SJCRH30 (cell line): ENCODE measurements around the gene CAMKK2. TPM values are rescaled to one million over a fixed set of nuclear protein-coding genes. Genes with fewer than 3 reads are reported as not detected.

Experiments
- DNase-seq, 2 experiments: peaks; one replicate each; pipeline ENCODE4 v3.0.0-alpha.2; 2015 to 2020
- H3K27ac ChIP-seq: fragments of 250-450 bp; sonication (Bioruptor Pico); 2 replicates; pipeline ENCODE4 v1.5.1; 2020; ENCODE audit warnings: mild to moderate bottlenecking, moderate library complexity
- H3K27me3 ChIP-seq: fragments of 250-450 bp; sonication (Bioruptor Pico); 2 replicates; pipeline ENCODE4 v1.5.1; 2020; ENCODE audit warnings: mild to moderate bottlenecking, moderate library complexity
- H3K36me3 ChIP-seq: fragments of 250-450 bp; sonication (Bioruptor Pico); 2 replicates; pipeline ENCODE4 v1.5.1; 2020; ENCODE audit warnings: mild to moderate bottlenecking, moderate library complexity
- H3K4me1 ChIP-seq: fragments of 250-450 bp; sonication (Bioruptor Pico); 2 replicates; pipeline ENCODE4 v1.5.1; 2020; ENCODE audit warnings: mild to moderate bottlenecking, moderate library complexity
- H3K4me3 ChIP-seq: fragments of 250-450 bp; sonication (Bioruptor Pico); 2 replicates; pipeline ENCODE4 v1.5.1; 2020; ENCODE audit warnings: mild to moderate bottlenecking, moderate library complexity
- H3K9me3 ChIP-seq: fragments of 250-450 bp; sonication (Bioruptor Pico); replicated peaks from 2 replicates; pipeline ENCODE4 v1.5.1; 2020; ENCODE audit warnings: mild to moderate bottlenecking, moderate library complexity
- total RNA-seq: library from RNA; depleted of rRNA; stranded (reverse); fragments of >200 nt; shearing (Covaris generic); gene quantifications from 2 replicates; pipeline ENCODE4 v1.2.3, GENCODE V29; 2014; rRNA removed

CAMKK2 gene
- 7.8 and 9.7 TPM in 2 replicates for total RNA-seq

DNA sequence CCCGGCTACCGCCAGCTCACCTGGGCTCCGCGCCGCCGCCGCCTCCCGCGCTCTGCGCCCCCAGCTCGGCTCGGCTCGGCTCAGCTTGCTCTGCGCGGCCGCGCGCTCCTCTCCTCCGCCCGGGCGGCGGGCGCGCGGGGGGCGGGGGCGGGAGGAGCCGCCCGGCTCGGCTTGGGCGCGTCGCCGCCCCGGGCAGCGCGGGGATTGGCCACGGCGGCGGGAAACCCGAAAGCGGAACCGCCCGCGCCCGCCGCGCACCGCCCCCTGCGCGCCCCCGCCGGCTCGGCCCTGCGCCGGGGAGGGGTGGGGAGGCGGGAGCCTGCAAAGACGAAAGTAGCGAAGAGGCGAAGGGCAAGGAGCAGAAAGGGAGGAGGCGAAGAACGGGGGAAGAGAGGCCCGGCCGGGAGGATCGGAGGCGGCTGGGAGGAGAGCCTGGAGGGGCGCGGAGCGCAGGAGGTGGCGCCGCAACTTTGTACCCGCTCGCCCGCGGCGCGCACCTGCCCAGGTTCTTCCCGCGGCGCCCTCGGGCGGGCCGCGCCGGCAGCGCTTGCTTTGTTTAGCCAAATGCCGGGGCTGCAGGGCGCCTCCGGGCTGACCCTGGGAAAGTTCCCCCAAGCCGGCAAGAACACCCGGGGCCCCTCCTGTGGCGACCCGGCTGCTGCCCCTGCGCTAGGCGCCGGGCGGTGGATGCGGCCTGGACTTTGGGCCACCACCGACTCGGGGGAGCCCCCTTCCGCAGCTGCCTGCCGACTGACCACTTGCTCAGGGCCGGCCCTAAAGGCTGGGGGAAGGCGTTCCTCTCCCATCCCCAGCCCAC is at the start of gene CAMKK2:
Gene CAMKK2 (minus strand): TSS at position 92 of the 817 bp plus-strand sequence. CDS start 22,183 bp downstream, outside the sequence.
- DNase-seq: peak; percentile 76 to 83
- Histone ChIP-seq H3K27ac (peak within 1 kb of the TSS; percentile 51), H3K36me3 (no peaks in the 10 kb centered on the region), H3K4me3 (peak within 1 kb of the TSS; percentile 88), H3K27me3 (no peaks in the 10 kb centered on the region), H3K4me1 (no peaks in the 10 kb centered on the region), H3K9me3 (no peaks in the 10 kb centered on the region)

DNA sequence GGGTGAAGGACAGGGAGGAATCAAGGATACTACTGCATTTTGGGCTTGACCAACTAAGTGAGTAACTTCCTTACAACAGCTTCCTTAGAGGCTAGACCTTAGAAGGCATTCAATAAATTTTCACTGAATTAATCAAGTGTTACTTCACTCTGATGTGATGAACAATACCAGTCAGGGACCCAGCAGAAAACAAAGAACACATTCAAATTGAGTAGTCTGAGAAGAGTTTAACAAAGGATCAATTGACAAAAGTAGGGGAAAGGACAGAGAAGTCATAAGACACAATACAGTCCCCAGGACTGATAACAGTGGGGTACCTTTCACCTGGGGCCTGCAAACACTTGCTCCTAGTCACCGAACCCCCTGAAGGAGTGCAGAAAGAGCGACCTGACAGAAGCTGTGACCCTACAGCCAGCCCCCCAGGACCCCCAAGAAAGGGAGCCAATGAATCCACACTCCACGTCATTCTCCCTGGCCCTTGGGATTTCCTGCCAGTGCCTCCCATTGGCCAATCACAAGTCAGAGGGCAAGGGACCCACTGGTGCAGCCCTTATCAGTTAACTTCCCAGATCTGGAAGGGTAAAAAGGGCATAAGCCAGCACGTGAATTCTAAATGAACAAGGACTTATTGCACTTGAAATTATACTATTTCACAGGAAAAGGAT is 48.8 kb upstream of the CAMKK2 start:
- Histone ChIP-seq H3K27ac (no peak overlapping the region), H3K27me3 (no peaks in the 10 kb centered on the region), H3K9me3 (no peaks in the 10 kb centered on the region), H3K36me3 (peaks cover 31% of the 10 kb centered on the region), H3K4me1 (no peaks in the 10 kb centered on the region), H3K4me3 (no peak overlapping the region)
- no peak for DNase-seq

DNA sequence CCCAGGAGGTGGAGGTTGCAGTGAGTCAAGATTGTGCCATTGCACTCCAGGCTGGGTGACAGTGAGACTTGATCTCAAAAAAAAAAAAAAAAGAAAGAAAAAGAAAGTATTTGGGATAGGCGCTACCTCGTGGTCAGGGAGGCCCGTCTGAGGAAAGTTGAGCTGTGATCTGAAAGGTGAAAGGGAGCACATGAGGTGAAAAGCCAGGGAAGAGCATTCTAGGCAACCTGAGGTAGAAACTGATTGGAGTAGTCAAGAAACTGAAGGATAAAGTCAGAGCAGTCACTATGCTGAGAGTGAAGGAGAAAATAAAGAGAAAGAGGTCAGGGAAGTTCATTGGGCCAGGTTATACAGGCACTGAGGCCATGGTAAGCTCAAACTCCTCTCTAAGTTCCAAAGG is 48.0 kb upstream of the CAMKK2 start:
- Histone ChIP-seq H3K27ac (no peak overlapping the region), H3K27me3 (no peaks in the 10 kb centered on the region), H3K4me3 (no peak overlapping the region), H3K4me1 (no peaks in the 10 kb centered on the region), H3K36me3 (peaks cover 31% of the 10 kb centered on the region), H3K9me3 (no peaks in the 10 kb centered on the region)
- no peak for DNase-seq

DNA sequence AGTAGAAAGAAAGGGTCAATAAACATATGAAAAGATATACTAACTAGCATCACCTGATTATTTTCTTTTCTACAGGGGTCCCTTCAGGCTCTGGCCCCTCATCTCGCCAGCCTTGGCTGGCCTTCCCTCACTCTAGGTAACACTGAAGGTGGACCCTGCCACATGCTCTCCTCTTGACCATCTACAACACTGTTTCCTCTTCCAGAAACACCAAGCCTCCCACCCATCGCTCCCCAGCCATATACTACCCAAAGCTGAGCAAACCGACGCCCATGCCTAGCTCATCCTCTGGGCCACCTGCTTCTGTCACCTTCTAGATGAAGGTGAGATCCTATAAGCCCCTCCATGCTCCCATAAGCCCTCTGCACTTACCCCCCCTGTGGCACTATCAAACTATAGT is 40.9 kb upstream of the CAMKK2 start:
- H3K9me3 ChIP-seq: no peaks in the 10 kb centered on the region
- peaks cover 36% of the 10 kb centered on the region for H3K36me3 ChIP-seq
- no peaks in the 10 kb centered on the region for H3K4me1 ChIP-seq
- no peak overlapping the region for H3K4me3 ChIP-seq
- H3K27ac ChIP-seq: no peak overlapping the region
- H3K27me3 ChIP-seq: no peaks in the 10 kb centered on the region
- DNase-seq: no peak

DNA sequence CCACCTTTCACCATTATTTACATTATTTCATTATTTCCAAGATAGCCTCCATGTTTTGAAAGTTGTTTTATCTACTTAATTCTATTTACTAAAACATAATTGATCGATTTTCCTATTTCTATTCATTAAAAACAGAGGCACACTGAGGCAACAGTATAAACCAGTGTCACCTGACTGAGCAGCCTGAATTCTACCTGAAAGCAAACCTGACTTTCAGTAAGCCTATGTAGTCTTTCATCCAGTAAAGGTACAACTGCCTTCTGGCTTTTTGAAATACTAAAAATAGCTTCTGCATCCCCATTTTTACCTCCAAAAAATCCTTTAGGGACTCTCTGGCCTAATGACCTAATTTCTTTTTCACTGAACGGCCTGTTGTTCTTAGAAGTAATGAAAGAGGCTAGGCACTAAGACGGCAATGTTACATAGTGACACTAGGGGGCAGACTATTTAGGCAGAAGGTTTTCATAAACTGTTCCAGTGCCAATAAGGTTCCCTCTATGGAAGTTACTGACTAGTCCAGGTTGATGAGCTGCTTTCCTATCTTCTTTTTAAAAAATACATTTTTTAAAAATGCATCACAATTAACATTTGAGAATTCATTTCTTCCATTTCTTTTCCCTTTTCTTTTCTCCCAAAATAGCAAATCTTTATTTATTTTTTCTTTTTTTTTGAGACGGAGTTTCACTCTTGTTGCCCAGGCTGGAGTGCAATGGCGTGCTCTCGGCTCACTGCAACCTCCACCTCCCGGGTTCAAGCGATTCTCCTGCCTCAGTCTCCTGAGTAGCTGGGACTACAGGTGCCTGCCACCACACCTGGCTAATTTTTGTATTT is 38.2 kb upstream of the CAMKK2 start:
- no peaks in the 10 kb centered on the region for H3K27me3 ChIP-seq
- H3K4me3 ChIP-seq: no peak overlapping the region
- peaks cover 44% of the 10 kb centered on the region for H3K36me3 ChIP-seq
- no peaks in the 10 kb centered on the region for H3K4me1 ChIP-seq
- no peak overlapping the region for H3K27ac ChIP-seq
- DNase-seq: peak; percentile 28 to 75
- no peaks in the 10 kb centered on the region for H3K9me3 ChIP-seq

DNA sequence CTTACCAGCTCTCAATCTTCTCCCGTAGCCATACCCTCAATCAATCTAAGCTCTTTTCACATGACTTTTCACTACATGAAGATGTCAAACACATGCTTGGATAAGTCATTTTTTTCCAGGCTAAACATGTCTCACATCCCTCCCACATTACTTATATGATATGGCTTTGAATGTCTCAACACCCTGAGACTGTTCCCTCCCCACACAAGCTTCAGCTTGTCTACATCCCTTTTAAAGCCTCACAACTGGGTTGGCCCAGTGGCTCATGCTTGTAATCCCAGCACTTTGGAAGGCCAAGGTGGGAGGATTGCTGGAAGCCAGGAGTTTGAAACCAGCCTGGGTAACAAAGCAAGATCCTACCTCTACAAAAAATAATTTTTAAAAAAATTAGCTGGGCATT is 37.2 kb upstream of the CAMKK2 start:
- H3K27me3 ChIP-seq: no peaks in the 10 kb centered on the region
- no peak for DNase-seq
- no peak overlapping the region for H3K27ac ChIP-seq
- no peaks in the 10 kb centered on the region for H3K9me3 ChIP-seq
- H3K4me1 ChIP-seq: no peaks in the 10 kb centered on the region
- H3K36me3 ChIP-seq: peaks cover 51% of the 10 kb centered on the region
- H3K4me3 ChIP-seq: no peak overlapping the region

DNA sequence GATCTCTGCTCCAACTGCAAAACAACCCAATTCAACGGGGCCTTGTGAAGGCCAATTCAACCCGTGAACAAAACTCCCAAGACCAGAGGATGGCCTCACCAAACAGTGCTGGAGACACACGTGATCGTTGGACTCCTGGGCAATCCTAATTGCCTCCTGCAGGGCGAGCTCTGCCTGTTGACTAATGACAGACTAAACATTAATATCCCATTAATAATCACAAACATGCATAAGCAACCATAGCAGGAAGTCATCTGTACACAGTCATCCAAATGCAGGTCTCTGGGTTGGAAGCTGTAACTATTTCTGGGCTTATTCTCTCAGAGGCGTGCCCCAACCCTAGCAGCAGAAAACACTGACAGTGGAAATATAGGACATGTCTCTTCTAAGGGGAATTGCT is 34.7 kb upstream of the CAMKK2 start:
- Histone ChIP-seq H3K4me1 (no peaks in the 10 kb centered on the region), H3K27me3 (no peaks in the 10 kb centered on the region), H3K9me3 (no peaks in the 10 kb centered on the region), H3K27ac (no peak overlapping the region), H3K36me3 (peaks cover 70% of the 10 kb centered on the region), H3K4me3 (no peak overlapping the region)
- DNase-seq: no peak

DNA sequence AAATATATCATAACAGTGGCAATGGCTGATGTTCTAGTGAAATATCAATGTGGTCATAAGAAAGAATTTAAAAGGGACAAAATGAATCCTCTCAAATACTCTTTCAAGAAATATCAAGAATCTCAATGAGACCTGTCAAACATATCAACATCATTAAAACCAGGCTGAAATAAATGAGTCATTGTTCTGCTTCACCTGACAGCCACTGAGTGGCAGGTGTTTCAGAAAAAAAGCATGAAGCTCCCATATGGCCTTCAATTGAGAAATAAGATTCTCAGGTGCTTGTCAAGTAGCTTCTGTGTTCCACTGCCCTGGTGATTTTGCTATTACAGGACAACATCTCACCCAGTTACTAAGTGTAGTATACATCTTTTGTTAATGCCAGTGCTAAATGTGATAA is 34.2 kb upstream of the CAMKK2 start:
- no peak for DNase-seq

DNA sequence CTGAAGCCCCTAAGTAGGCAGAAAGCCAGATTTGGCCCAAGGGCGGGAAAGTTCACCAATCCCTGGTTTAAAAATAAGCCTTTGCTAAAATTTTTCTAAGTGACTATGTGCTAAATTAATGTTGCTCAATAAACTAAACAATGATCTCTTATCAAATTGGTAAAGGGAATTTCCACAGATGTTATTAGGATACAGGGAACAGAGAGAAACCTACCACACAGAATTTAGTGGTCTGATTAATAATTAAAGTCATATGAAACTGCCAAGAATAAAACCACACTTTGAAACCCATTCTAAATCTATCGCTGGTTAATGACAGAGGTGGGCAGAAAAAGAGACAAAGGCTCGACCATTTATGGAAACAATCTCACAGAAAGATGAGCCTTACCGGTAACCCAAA is 33.7 kb upstream of the CAMKK2 start:
- Histone ChIP-seq H3K9me3 (no peaks in the 10 kb centered on the region), H3K4me3 (no peak overlapping the region), H3K27ac (no peak overlapping the region), H3K36me3 (peaks cover 68% of the 10 kb centered on the region), H3K27me3 (no peaks in the 10 kb centered on the region), H3K4me1 (no peaks in the 10 kb centered on the region)
- no peak for DNase-seq

More for the DNA sequence above, 34.2 kb upstream of the CAMKK2 start:
- Histone ChIP-seq H3K27me3 (no peaks in the 10 kb centered on the region), H3K4me1 (no peaks in the 10 kb centered on the region), H3K36me3 (peaks cover 71% of the 10 kb centered on the region), H3K9me3 (no peaks in the 10 kb centered on the region), H3K4me3 (no peak overlapping the region), H3K27ac (no peak overlapping the region)

DNA sequence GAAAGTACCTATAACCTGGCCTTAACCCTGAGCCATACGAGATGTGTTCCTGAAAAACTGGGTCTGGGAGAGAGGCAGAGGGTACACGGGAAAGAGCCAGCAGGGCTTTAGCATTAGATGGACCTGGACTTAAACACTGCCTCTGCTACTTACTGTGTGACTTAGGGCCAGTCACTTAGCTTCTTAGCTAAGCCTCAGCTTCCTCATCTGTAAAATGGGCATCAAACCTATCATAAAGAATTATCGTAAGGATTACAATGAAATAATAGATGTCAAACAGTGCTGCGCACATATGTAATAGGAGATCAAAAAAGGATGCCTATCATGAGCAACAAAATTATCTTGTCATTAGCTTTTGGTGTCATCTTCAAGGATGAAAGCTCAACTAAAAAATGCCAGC is 32.1 kb upstream of the CAMKK2 start:
- peaks cover 65% of the 10 kb centered on the region for H3K36me3 ChIP-seq
- H3K9me3 ChIP-seq: no peaks in the 10 kb centered on the region
- DNase-seq: no peak
- H3K27ac ChIP-seq: no peak overlapping the region
- H3K27me3 ChIP-seq: no peaks in the 10 kb centered on the region
- H3K4me3 ChIP-seq: no peak overlapping the region
- H3K4me1 ChIP-seq: no peaks in the 10 kb centered on the region

DNA sequence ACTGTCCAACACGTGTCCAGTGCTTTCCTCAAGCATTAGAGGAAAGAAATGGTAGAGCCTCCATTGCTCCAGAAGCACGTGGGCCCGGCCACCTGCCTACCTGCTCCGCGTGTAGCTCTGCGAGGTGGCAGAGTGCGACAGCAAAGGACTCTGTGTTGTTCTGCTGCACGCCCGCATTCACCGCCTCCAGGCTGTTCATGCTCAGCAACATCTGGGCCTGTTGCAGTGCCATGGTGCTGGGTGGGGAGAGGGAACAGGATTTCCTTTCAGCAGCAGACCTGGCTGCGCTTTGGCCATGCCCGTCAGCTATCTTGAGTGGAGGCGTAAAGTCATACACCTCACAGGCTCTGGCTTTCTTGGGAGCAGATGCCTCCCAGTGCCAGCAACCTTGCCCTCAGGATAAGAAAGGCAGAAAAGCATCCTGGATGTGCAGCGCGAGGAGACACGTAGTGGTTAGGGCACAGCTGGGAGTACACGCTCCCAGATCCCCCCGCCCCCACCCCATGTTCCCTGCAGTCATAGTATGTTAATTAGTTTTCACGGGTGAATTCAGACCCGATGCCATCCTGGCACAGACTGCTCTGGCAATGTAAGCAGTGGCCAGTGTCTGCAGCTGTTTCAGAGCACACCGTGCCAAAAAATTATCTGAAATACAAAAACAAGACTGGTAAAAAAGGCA is 30.6 kb upstream of the CAMKK2 start:
- no peaks in the 10 kb centered on the region for H3K27me3 ChIP-seq
- peaks cover 67% of the 10 kb centered on the region for H3K36me3 ChIP-seq
- DNase-seq: no peak
- H3K4me1 ChIP-seq: no peaks in the 10 kb centered on the region
- no peaks in the 10 kb centered on the region for H3K9me3 ChIP-seq
- H3K27ac ChIP-seq: no peak overlapping the region
- no peak overlapping the region for H3K4me3 ChIP-seq

DNA sequence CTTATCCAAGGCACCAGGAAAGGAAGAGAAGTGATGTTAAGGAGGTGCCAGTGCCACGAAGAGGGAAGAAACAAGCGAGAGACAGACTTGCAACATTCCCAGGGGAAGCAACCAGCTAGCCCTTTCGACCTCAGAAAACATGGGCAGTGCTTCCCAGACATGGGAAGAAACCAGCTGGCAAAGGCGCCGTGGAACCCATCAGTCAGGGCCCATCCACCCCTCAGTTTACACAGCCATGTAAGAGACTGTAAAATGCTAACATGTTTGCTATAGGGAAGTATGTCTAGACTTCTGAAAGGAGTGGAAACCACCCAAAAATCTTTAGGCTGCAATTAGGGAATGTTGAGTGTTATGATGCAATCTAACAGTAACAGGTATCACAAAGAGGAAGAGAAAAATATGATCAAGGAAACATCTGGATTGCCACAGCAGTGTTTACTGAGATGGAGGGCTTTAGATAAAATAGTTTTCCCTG is 29.4 kb upstream of the CAMKK2 start:
- no peaks in the 10 kb centered on the region for H3K9me3 ChIP-seq
- H3K36me3 ChIP-seq: peaks cover 61% of the 10 kb centered on the region
- DNase-seq: no peak
- H3K27ac ChIP-seq: no peak overlapping the region
- H3K27me3 ChIP-seq: no peaks in the 10 kb centered on the region
- H3K4me3 ChIP-seq: no peak overlapping the region
- no peaks in the 10 kb centered on the region for H3K4me1 ChIP-seq

DNA sequence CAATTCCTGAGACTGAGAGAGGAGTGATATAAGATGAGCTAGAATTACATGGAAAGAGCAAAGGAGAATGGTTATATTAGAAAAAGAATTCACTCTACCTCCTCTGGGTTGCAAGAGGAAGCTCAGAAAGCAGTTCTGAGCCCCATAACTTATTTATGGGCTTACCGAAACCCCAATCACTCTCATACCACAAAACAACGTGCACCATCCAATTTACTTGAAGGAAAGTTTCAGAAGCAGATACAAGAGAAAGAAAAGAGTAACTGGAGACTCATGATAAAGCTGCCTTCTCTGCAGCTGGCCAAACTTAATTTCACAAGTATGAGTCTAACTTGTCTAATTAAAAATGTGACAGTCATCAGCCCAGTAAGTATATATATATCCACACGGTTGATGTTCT is 27.4 kb upstream of the CAMKK2 start:
- peaks cover 51% of the 10 kb centered on the region for H3K36me3 ChIP-seq
- DNase-seq: no peak

DNA sequence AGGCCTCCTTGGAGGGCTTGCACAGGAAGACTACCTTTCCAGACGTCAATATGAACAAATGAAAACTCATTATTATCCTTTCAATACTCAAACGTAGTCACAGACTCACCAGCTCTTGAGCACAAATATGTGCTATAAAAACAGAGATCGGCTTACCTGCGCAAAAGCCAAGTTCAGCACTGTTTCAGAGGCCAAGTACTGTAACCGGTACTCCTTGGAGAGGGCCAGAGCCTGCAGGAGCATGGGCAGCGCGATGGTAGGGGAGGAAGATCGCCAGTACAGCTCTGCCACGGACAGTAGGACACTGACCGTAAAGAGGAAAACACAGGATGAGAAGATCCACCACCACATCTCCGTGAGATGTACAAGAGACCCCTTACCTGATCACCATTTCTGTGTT is 21.6 kb upstream of the CAMKK2 start:
- Histone ChIP-seq H3K4me1 (no peaks in the 10 kb centered on the region), H3K9me3 (no peaks in the 10 kb centered on the region), H3K27ac (no peak overlapping the region), H3K36me3 (peaks cover 40% of the 10 kb centered on the region), H3K27me3 (no peaks in the 10 kb centered on the region), H3K4me3 (no peak overlapping the region)
- no peak for DNase-seq

More for the DNA sequence above, 27.4 kb upstream of the CAMKK2 start:
- H3K4me3 ChIP-seq: no peak overlapping the region
- no peaks in the 10 kb centered on the region for H3K9me3 ChIP-seq
- H3K27ac ChIP-seq: no peak overlapping the region
- H3K27me3 ChIP-seq: no peaks in the 10 kb centered on the region
- no peaks in the 10 kb centered on the region for H3K4me1 ChIP-seq
